Smooth muscle cell (in vitro differentiated cells): Measurements from ENCODE around the gene GPD1. TPM values are rescaled to one million over a fixed set of nuclear protein-coding genes. Genes with fewer than 3 reads are reported as not detected.

Experiments used
- DNase-seq: peaks from one replicate; lab custom pipeline; 2025; ENCODE audit not compliant: unreplicated experiment; lab: John Stamatoyannopoulos, UW
- H2AFZ ChIP-seq: fragments of 200-600 bp; sonication (generic); 2 replicates; pipeline ENCODE4 v1.6.0; 2016; ENCODE audit warnings: antibody characterized with exemption, low read depth, mild to moderate bottlenecking
- H3F3A ChIP-seq: fragments of 200-600 bp; sonication (generic); 2 replicates; pipeline ENCODE4 v1.6.0; 2017; ENCODE audit warnings: antibody characterized with exemption, low read depth
- H3K27ac ChIP-seq: fragments of 200-600 bp; sonication (generic); 2 replicates; pipeline ENCODE4 v1.5.1; 2016; ENCODE audit warnings: low read depth, mild to moderate bottlenecking
- H3K27me3 ChIP-seq: fragments of 200-600 bp; sonication (generic); 2 replicates; pipeline ENCODE4 v1.6.1; 2016; ENCODE audit warnings: low read depth, mild to moderate bottlenecking
- H3K36me3 ChIP-seq: fragments of 200-600 bp; sonication (generic); 2 replicates; pipeline ENCODE4 v1.5.1; 2016; ENCODE audit warnings: low read depth
- H3K4me1 ChIP-seq: fragments of 200-600 bp; sonication (generic); 2 replicates; pipeline ENCODE4 v1.5.1; 2016; ENCODE audit warnings: low read depth
- H3K4me2 ChIP-seq: fragments of 200-600 bp; sonication (generic); 2 replicates; pipeline ENCODE4 v1.6.0; 2016; ENCODE audit warnings: mild to moderate bottlenecking
- H3K4me3 ChIP-seq: fragments of 200-600 bp; sonication (generic); 2 replicates; pipeline ENCODE4 v1.5.1; 2016; ENCODE audit warnings: mild to moderate bottlenecking
- H3K79me2 ChIP-seq: fragments of 200-600 bp; sonication (generic); 2 replicates; pipeline ENCODE4 v1.6.0; 2016; ENCODE audit warnings: low read depth, mild to moderate bottlenecking
- H3K9ac ChIP-seq: fragments of 200-600 bp; sonication (generic); 2 replicates; pipeline ENCODE4 v1.6.0; 2016; ENCODE audit warnings: low read depth
- H3K9me3 ChIP-seq: fragments of 200-600 bp; sonication (generic); replicated peaks from 2 replicates; pipeline ENCODE4 v1.5.1; 2016; ENCODE audit warnings: low read depth
- H4K20me1 ChIP-seq: fragments of 200-600 bp; sonication (generic); 2 replicates; pipeline ENCODE4 v1.6.0; 2016; ENCODE audit warnings: low read depth
- WGBS: methylation state at CpG from one replicate; pipeline ENCODE4 v1.1.7; 2016; ENCODE audit warnings: low lambda C conversion rate; 5-methylcytosine and 5-hydroxymethylcytosine counted together
- polyA plus RNA-seq: library from polyadenylated mRNA; unstranded; fragments of >200 nt; fragmentation: Nextera tagmentation; extraction: Ambion mirVana; gene quantifications from 2 replicates; pipeline ENCODE4 v1.2.1, GENCODE V29; 2016
- total RNA-seq: library from RNA; depleted of rRNA; stranded (reverse); fragments of >200 nt; gene quantifications from 2 replicates; pipeline ENCODE4 v1.2.3, GENCODE V29; 2014
- TF ChIP-seq, protein P1 (sequence below): fragments of 200-600 bp; sonication (generic); IDR thresholded peaks from 2 replicates; pipeline ENCODE4 v1.5.1; 2017; ENCODE audit warnings: borderline replicate concordance, mild to moderate bottlenecking, antibody characterized with exemption; ENCODE audit not compliant: insufficient read depth, poor library complexity, severe bottlenecking

GPD1 gene
- total and polyA plus RNA-seq, 2 experiments from 2014 or later: 0.24 TPM; not detected in 1

DNA sequence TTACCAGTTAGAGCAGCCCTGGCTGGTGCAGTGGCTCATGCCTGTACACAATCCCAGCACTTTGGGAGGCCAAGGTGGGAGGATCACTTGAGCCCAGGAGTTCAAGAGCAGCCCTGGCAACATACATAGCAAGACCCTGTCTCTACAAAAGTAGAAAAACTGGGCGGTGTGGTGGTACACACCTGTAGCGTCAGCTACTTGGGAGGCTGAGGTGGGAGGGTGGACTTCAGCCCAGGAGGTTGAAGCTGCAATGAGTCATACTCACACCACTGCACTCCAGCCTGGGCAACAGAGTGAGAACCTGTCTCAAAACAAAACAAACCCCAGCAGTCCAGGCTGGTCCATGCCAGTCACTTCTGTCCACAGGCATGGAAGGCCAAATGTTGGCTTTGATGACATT, 15.6 kb downstream of the GPD1 start:
- DNase-seq: no peak
- TF ChIP-seq, protein P1, sequence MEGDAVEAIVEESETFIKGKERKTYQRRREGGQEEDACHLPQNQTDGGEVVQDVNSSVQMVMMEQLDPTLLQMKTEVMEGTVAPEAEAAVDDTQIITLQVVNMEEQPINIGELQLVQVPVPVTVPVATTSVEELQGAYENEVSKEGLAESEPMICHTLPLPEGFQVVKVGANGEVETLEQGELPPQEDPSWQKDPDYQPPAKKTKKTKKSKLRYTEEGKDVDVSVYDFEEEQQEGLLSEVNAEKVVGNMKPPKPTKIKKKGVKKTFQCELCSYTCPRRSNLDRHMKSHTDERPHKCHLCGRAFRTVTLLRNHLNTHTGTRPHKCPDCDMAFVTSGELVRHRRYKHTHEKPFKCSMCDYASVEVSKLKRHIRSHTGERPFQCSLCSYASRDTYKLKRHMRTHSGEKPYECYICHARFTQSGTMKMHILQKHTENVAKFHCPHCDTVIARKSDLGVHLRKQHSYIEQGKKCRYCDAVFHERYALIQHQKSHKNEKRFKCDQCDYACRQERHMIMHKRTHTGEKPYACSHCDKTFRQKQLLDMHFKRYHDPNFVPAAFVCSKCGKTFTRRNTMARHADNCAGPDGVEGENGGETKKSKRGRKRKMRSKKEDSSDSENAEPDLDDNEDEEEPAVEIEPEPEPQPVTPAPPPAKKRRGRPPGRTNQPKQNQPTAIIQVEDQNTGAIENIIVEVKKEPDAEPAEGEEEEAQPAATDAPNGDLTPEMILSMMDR: no peak
- Histone ChIP-seq H3K4me3 (no peak overlapping the region), H3F3A (no peaks in the 10 kb centered on the region), H3K9me3 (no peaks in the 10 kb centered on the region), H3K9ac (no peak overlapping the region), H2AFZ (no peak overlapping the region), H3K27ac (no peak overlapping the region), H3K4me2 (no peak overlapping the region), H3K27me3 (no peaks in the 10 kb centered on the region), H4K20me1 (peaks cover 20% of the 10 kb centered on the region), H3K79me2 (peaks cover 39% of the 10 kb centered on the region), H3K36me3 (no peaks in the 10 kb centered on the region), H3K4me1 (no peaks in the 10 kb centered on the region)
- WGBS: 96% methylated on average over 2 of the region's 2 CpGs

DNA sequence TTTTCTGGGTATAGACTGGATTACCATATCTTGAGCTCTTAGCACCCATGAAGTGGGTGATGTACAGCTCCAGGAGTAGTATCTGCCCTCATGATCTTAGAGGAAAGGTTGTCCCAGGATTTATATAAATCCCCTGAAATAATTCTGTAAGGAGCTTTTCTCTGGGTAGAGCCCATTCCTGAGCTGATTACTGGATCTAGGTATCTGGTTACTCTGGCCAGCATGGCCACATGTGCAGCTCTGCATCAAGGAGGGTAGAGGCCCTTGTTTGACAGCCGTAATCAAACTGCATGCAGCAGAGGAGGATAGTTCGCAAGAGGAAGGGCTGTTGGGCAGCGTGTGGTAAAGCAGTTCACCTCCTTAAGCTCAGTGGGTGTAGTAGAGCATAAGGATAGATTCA, 16.7 kb downstream of the GPD1 start:
- Histone ChIP-seq H3K4me1 (no peaks in the 10 kb centered on the region), H2AFZ (no peak overlapping the region), H3K4me2 (no peak overlapping the region), H3K9me3 (no peaks in the 10 kb centered on the region), H3K36me3 (no peaks in the 10 kb centered on the region), H3K9ac (no peak overlapping the region), H3F3A (peaks cover 3% of the 10 kb centered on the region), H3K27ac (no peak overlapping the region), H3K27me3 (no peaks in the 10 kb centered on the region), H3K4me3 (no peak overlapping the region), H4K20me1 (peaks cover 20% of the 10 kb centered on the region), H3K79me2 (peaks cover 31% of the 10 kb centered on the region)
- no peak for DNase-seq
- TF ChIP-seq, protein P1: no peak
- WGBS: 96% methylated on average over 3 of the region's 3 CpGs

DNA sequence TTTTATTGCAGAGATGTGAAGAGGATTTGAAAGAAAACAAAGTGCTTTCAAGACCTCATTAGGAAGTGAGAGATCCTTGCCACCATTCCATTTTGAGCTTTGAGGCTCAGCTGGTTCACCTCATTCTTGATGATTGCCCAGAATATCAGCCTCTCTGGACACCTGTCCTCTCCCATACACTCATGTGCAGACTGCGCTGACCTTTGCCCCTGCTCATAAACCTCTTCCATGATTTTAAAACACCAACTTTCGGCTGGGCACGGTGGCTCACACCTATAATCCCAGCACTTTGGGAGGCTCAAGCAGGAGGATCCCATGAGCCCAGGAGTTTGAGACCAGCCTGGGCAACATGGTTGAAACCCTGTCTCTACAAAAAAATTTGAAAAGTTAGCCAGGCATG, 17.1 kb downstream of the GPD1 start:
- Histone ChIP-seq H2AFZ (no peak overlapping the region), H3K4me1 (no peaks in the 10 kb centered on the region), H3K79me2 (peaks cover 26% of the 10 kb centered on the region), H3K4me2 (no peak overlapping the region), H3K27ac (no peak overlapping the region), H3K9me3 (no peaks in the 10 kb centered on the region), H3K27me3 (no peaks in the 10 kb centered on the region), H4K20me1 (peaks cover 20% of the 10 kb centered on the region), H3K9ac (no peak overlapping the region), H3K36me3 (no peaks in the 10 kb centered on the region), H3K4me3 (no peak overlapping the region), H3F3A (peaks cover 3% of the 10 kb centered on the region)
- no peak for DNase-seq
- WGBS: 97% methylated on average over 3 of the region's 3 CpGs
- TF ChIP-seq, protein P1: no peak

- TF ChIP-seq, protein P1: no peak
- Histone ChIP-seq H3K27ac (no peak overlapping the region), H3K4me1 (no peaks in the 10 kb centered on the region), H3K4me3 (no peak overlapping the region), H4K20me1 (peaks cover 20% of the 10 kb centered on the region), H3K4me2 (no peak overlapping the region), H2AFZ (no peak overlapping the region), H3K36me3 (no peaks in the 10 kb centered on the region), H3K9ac (no peak overlapping the region), H3F3A (peaks cover 3% of the 10 kb centered on the region), H3K9me3 (no peaks in the 10 kb centered on the region), H3K79me2 (peaks cover 20% of the 10 kb centered on the region), H3K27me3 (no peaks in the 10 kb centered on the region)
- WGBS: 94% methylated on average over 5 of the region's 5 CpGs
- DNase-seq: no peak
These were observed 17.8 kb downstream of the GPD1 start for GRCh38 chr12:50121641-50122040.
